Hippocampal formation (tissue), 2 donors: ENCODE measurements around the gene GLMP.

ENCODE experiments used
- DNase-seq, 2 donors: peaks; one replicate each; lab custom pipeline; 2025; lab: John Stamatoyannopoulos, UW

Gene GLMP

GRCh38 chr1:156248323-156248683 lies 47.2 kb downstream of the GLMP start:
- DNase-seq, result no peak

- DNase-seq, result peak; percentile 94 to 97
These were observed 47.8 kb downstream of the GLMP start, which contains the start of gene PAQR6 for GRCh38 chr1:156247460-156248322. TSS of gene PAQR6 (minus strand) at chr1:156248056. CDS start at chr1:156246731, 1,325 bp downstream.

DNA sequence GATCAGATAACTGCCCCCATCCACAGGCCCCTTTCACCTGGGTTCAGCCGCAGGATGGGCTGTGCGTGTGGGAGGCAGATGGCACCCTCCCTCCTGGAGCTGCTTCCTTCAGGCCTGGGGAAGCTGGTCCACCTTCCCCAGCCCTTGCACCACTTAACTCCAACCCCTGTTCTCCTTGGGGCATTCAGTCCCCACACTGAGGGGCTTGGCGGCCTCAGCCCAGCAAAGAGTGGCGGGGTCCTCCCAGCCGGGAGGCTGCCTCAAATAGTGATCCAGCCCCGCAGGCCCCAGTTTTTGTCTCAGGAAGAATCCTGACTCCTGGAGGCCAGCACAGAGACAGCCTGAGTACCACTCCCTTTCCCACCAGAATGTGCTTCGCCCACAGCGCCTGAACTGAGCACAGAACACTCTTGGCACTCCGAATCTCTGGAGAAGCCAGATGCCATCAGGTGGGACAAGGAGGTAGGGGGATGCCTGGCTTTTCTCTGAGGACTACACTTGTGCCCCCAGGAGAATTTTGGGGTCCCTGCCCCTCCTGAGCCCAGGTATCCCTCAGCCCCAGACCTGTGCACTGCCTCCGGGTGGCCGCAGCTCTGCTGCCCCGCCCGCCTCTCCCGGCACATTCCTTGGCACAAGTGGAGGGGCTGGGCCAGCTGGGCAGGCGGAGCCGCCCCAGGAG lies 48.6 kb downstream of the GLMP start:
- DNase-seq, result no peak

GRCh38 chr1:156246241-156246780 lies 49.2 kb downstream of the GLMP start:
- DNase-seq, result no peak

GRCh38 chr1:156245451-156246232 lies 49.8 kb downstream of the GLMP start:
- DNase-seq, result no peak

DNA sequence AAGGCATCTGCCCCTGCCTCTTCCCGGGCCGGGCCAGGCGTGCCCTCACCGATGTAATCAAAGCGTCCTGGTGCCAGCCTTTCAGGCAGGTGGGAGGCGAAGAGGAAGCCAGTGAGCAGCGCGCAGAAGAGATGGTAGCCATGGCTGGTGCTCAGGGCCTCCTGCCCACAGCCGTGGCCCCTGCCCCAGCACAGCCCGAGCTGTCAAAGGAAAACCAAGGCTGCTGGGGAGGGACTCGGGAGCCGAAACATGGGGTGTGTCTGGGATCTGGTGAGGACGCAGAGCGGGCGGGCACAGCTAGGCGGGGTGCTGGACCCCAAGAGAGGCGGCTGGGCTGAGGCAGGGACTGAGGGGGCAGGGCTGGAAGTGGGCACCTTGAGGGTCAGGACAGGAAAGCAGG lies 50.8 kb downstream of the GLMP start:
- DNase-seq, result no peak

GRCh38 chr1:156244126-156244525 lies 51.4 kb downstream of the GLMP start:
- DNase-seq, result no peak

- no peak for DNase-seq
These were observed 52.7 kb downstream of the GLMP start for GRCh38 chr1:156242738-156243137.
